H9 (cell line): ENCODE measurements around the gene LRRC37A. TPM values are rescaled to one million over a fixed set of nuclear protein-coding genes. Genes with fewer than 3 reads are reported as not detected.

Experiments used
- DNase-seq: peaks from one replicate; pipeline ENCODE4 v3.0.0-alpha.2; 2017
- H2AFZ ChIP-seq: one replicate; pipeline ENCODE4 v1.6.1; 2013; ENCODE audit warnings: mild to moderate bottlenecking, low read length, control low read depth, moderate library complexity
- H2AK5ac ChIP-seq: 2 replicates; pipeline ENCODE4 v1.6.1; 2013; ENCODE audit warnings: low read length, control low read depth, mixed read lengths; ENCODE audit not compliant: insufficient read length
- H2BK120ac ChIP-seq: one replicate; pipeline ENCODE4 v1.6.1; 2013; ENCODE audit warnings: low read depth, mild to moderate bottlenecking, low read length, control low read depth, inconsistent platforms; ENCODE audit not compliant: poor library complexity, severe bottlenecking
- H2BK12ac ChIP-seq: 2 replicates; pipeline ENCODE4 v1.6.1; 2013; ENCODE audit warnings: low read length, control low read depth, mixed read lengths, low read depth; ENCODE audit not compliant: insufficient read length
- H2BK15ac ChIP-seq: 2 replicates; pipeline ENCODE4 v1.6.1; 2013; ENCODE audit warnings: low read depth, low read length, control low read depth
- H2BK20ac ChIP-seq: one replicate; pipeline ENCODE4 v1.6.1; 2013; ENCODE audit warnings: low read depth, mild to moderate bottlenecking, low read length, control low read depth, inconsistent platforms; ENCODE audit not compliant: poor library complexity, severe bottlenecking
- H2BK5ac ChIP-seq: 2 replicates; pipeline ENCODE4 v1.6.1; 2013; ENCODE audit warnings: low read length, control low read depth, mixed read lengths; ENCODE audit not compliant: insufficient read length
- H3K14ac ChIP-seq: 2 replicates; pipeline ENCODE4 v1.6.1; 2013; ENCODE audit warnings: low read length, control low read depth; ENCODE audit not compliant: insufficient read depth
- H3K18ac ChIP-seq: 2 replicates; pipeline ENCODE4 v1.6.1; 2013; ENCODE audit warnings: low read depth, mild to moderate bottlenecking, mixed read lengths, low read length, control low read depth; ENCODE audit not compliant: insufficient read length
- H3K23ac ChIP-seq: 2 replicates; pipeline ENCODE4 v1.6.1; 2013; ENCODE audit warnings: low read length, control low read depth, mixed read lengths, low read depth; ENCODE audit not compliant: insufficient read length
- H3K23me2 ChIP-seq: 2 replicates; pipeline ENCODE4 v1.6.1; 2013; ENCODE audit warnings: low read depth, mild to moderate bottlenecking, mixed read lengths, low read length, control low read depth; ENCODE audit not compliant: insufficient read length, poor library complexity, severe bottlenecking
- H3K27ac ChIP-seq: 2 replicates; pipeline ENCODE4 v1.5.1; 2013; ENCODE audit warnings: low read length, control low read depth, mixed read lengths, low read depth; ENCODE audit not compliant: insufficient read length
- H3K27me3 ChIP-seq: 2 replicates; pipeline ENCODE4 v1.6.1; 2013; ENCODE audit warnings: low read length, control low read depth, inconsistent platforms; ENCODE audit not compliant: insufficient read depth
- H3K4ac ChIP-seq: 2 replicates; pipeline ENCODE4 v1.6.1; 2013; ENCODE audit warnings: low read depth, mild to moderate bottlenecking, control low read depth, inconsistent platforms, low read length, moderate library complexity
- H3K4me1 ChIP-seq: 2 replicates; pipeline ENCODE4 v1.6.1; 2013; ENCODE audit warnings: low read length, control low read depth, inconsistent platforms; ENCODE audit not compliant: insufficient read depth
- H3K4me2 ChIP-seq: 2 replicates; pipeline ENCODE4 v1.6.1; 2013; ENCODE audit warnings: low read length, control low read depth, mixed read lengths; ENCODE audit not compliant: insufficient read length, insufficient read depth
- H3K56ac ChIP-seq: 2 replicates; pipeline ENCODE4 v1.6.1; 2013; ENCODE audit warnings: low read depth, mild to moderate bottlenecking, mixed read lengths, low read length, control low read depth; ENCODE audit not compliant: insufficient read length
- H3K79me1 ChIP-seq: 2 replicates; pipeline ENCODE4 v1.6.1; 2013; ENCODE audit warnings: low read depth, mild to moderate bottlenecking, moderate library complexity, low read length, control low read depth, inconsistent platforms; ENCODE audit not compliant: insufficient read depth, poor library complexity, severe bottlenecking
- H3K79me2 ChIP-seq: 2 replicates; pipeline ENCODE4 v1.6.1; 2013; ENCODE audit warnings: low read length, control low read depth, inconsistent platforms; ENCODE audit not compliant: insufficient read depth
- H3K9ac ChIP-seq: 2 replicates; pipeline ENCODE4 v1.6.1; 2013; ENCODE audit warnings: low read length, control low read depth, mixed read lengths; ENCODE audit not compliant: insufficient read length; ENCODE audit errors: extremely low read depth
- H3K9me3 ChIP-seq: one replicate; pipeline ENCODE4 v1.6.1; 2013; ENCODE audit warnings: low read depth, low read length, inconsistent platforms; ENCODE audit not compliant: control insufficient read depth
- H3T11ph ChIP-seq: one replicate; pipeline ENCODE4 v1.6.1; 2013; ENCODE audit warnings: mild to moderate bottlenecking, low read length, control low read depth, inconsistent platforms
- H4K20me1 ChIP-seq: one replicate; pipeline ENCODE4 v1.6.1; 2013; ENCODE audit not compliant: control insufficient read depth, insufficient read length, insufficient read depth
- H4K5ac ChIP-seq: 2 replicates; pipeline ENCODE4 v1.6.1; 2013; ENCODE audit warnings: low read depth, mild to moderate bottlenecking, mixed read lengths, low read length, control low read depth; ENCODE audit not compliant: insufficient read length
- H4K8ac ChIP-seq: replicated peaks from 2 replicates; pipeline ENCODE4 v1.6.1; 2013; ENCODE audit warnings: low read length, control low read depth, mixed read lengths, low read depth; ENCODE audit not compliant: insufficient read length
- H4K91ac ChIP-seq: 2 replicates; pipeline ENCODE4 v1.6.1; 2013; ENCODE audit warnings: low read depth, mild to moderate bottlenecking, moderate library complexity, mixed read lengths, low read length, control low read depth; ENCODE audit not compliant: insufficient read length
- H3K27ac Mint-ChIP-seq, 3 experiments: 2 replicates in 2 of 3; 3 replicates in 1 of 3; pipeline ENCODE4 v1.8.0; 2020 to 2021; ENCODE audit warnings: mixed read lengths in 3 of 3, mild to moderate bottlenecking in 1 of 3, moderate library complexity in 1 of 3
- H3K27me3 Mint-ChIP-seq: 2 replicates; pipeline ENCODE4 v1.8.0; 2021; ENCODE audit warnings: low read depth, mild to moderate bottlenecking, moderate library complexity, mixed read lengths
- H3K36me3 Mint-ChIP-seq, 3 experiments: 2 replicates in 2 of 3; 3 replicates in 1 of 3; pipeline ENCODE4 v1.8.0; 2020 to 2021; ENCODE audit warnings: low read depth in 3 of 3, mixed read lengths in 3 of 3; ENCODE audit not compliant: insufficient read depth in 1 of 3
- H3K4me1 Mint-ChIP-seq, 2 experiments: 2 replicates each; pipeline ENCODE4 v1.8.0; 2020; ENCODE audit warnings: mixed read lengths in 2 of 2
- H3K4me3 Mint-ChIP-seq, 2 experiments: 2 replicates in 1 of 2; 3 replicates in 1 of 2; pipeline ENCODE4 v1.8.0; 2020 to 2021; ENCODE audit warnings: mild to moderate bottlenecking in 2 of 2, mixed read lengths in 2 of 2, moderate library complexity in 1 of 2
- H3K9me3 Mint-ChIP-seq, 2 experiments: 2 replicates in 1 of 2; 3 replicates in 1 of 2; pipeline ENCODE4 v1.8.0; 2020; ENCODE audit warnings: mild to moderate bottlenecking in 2 of 2, mixed read lengths in 2 of 2, moderate library complexity in 1 of 2
- WGBS: extraction: QIAGEN DNeasy Blood & Tissue Kit; methylation state at CpG from one replicate; pipeline ENCODE4 v1.1.7; 2013; ENCODE audit warnings: missing lambda C conversion rate, low lambda C conversion rate, mixed read lengths; ENCODE audit not compliant: insufficient read length; ENCODE audit errors: extremely low coverage; 5-methylcytosine and 5-hydroxymethylcytosine counted together
- total RNA-seq: library from RNA; stranded (reverse); gene quantifications from 2 replicates; pipeline ENCODE4 v1.2.1, GENCODE V29; 2021
- TF ChIP-seq, protein P1 (sequence below): fragments of 200-600 bp; sonication (generic); conservative IDR thresholded peaks from 3 replicates; pipeline ENCODE4 v1.8.0; 2021; ENCODE audit warnings: antibody characterized with exemption, mild to moderate bottlenecking

Gene LRRC37A
- total RNA-seq, 1 experiment from 2014 or later, result 1.9 TPM

GRCh38 chr17:46262271-46262670 is 32.7 kb upstream of the LRRC37A start:
- H2BK12ac ChIP-seq, result no peak overlapping the region
- no peak overlapping the region for H4K5ac ChIP-seq
- H3K4me1 Mint-ChIP-seq, result peaks cover 6 to 10% of the 10 kb centered on the region in 2 experiments
- H2AK5ac ChIP-seq, result no peak overlapping the region
- H3K27ac Mint-ChIP-seq, result no peak overlapping the region
- TF ChIP-seq, protein P1, sequence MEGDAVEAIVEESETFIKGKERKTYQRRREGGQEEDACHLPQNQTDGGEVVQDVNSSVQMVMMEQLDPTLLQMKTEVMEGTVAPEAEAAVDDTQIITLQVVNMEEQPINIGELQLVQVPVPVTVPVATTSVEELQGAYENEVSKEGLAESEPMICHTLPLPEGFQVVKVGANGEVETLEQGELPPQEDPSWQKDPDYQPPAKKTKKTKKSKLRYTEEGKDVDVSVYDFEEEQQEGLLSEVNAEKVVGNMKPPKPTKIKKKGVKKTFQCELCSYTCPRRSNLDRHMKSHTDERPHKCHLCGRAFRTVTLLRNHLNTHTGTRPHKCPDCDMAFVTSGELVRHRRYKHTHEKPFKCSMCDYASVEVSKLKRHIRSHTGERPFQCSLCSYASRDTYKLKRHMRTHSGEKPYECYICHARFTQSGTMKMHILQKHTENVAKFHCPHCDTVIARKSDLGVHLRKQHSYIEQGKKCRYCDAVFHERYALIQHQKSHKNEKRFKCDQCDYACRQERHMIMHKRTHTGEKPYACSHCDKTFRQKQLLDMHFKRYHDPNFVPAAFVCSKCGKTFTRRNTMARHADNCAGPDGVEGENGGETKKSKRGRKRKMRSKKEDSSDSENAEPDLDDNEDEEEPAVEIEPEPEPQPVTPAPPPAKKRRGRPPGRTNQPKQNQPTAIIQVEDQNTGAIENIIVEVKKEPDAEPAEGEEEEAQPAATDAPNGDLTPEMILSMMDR, result no peak
- no peak overlapping the region for H3K4me3 Mint-ChIP-seq
- H3K36me3 Mint-ChIP-seq, result peaks cover 5 to 6% (median 5%) of the 10 kb centered on the region in 3 experiments; a peak in 5 of 7 replicates
- no peak overlapping the region for H4K91ac ChIP-seq
- H3K23me2 ChIP-seq, result peaks cover 13% of the 10 kb centered on the region
- H3K79me2 ChIP-seq, result no peaks in the 10 kb centered on the region
- no peaks in the 10 kb centered on the region for H3K79me1 ChIP-seq
- H3K9ac ChIP-seq, result no peak overlapping the region
- H3K14ac ChIP-seq, result no peak overlapping the region
- H3K4me2 ChIP-seq, result no peak overlapping the region
- no peak overlapping the region for H2BK5ac ChIP-seq
- H3K9me3 ChIP-seq, result no peaks in the 10 kb centered on the region
- no peaks in the 10 kb centered on the region for H4K20me1 ChIP-seq
- WGBS, result no CpG with 5 or more reads among the region's 8 CpGs
- peaks cover 80% of the 10 kb centered on the region for H3K27me3 Mint-ChIP-seq
- no peak overlapping the region for H2BK120ac ChIP-seq
- H3K9me3 Mint-ChIP-seq, result no peaks in the 10 kb centered on the region; a peak in 2 of 5 replicates
- H3K27ac ChIP-seq, result no peak overlapping the region
- H4K8ac ChIP-seq, result no peak overlapping the region
- no peak overlapping the region for H2BK20ac ChIP-seq
- no peak overlapping the region for H3K23ac ChIP-seq
- no peak overlapping the region for H2AFZ ChIP-seq
- peak; percentile 34 for DNase-seq
- no peak overlapping the region for H3K4ac ChIP-seq
- H2BK15ac ChIP-seq, result no peak overlapping the region
- H3K56ac ChIP-seq, result no peak overlapping the region
- no peak overlapping the region for H3K18ac ChIP-seq
- H3K27me3 ChIP-seq, result peaks cover 9% of the 10 kb centered on the region; the same call in 1 of the 2 replicates
- no peaks in the 10 kb centered on the region for H3K4me1 ChIP-seq
- H3T11ph ChIP-seq, result no peak overlapping the region
